Panc1 (cell line): ENCODE measurements around the gene SLC25A13. TPM values are rescaled to one million over a fixed set of nuclear protein-coding genes. Genes with fewer than 3 reads are reported as not detected.

Experiments used
- ATAC-seq: fragments of 200-7000 bp; cut with Tn5 transposase; 2 replicates; pipeline ENCODE4 v1.9.1; 2020; ENCODE audit warnings: mild to moderate bottlenecking, moderate library complexity
- BruUV-seq: library from RNA; stranded (reverse); fragments of 400-500 nt; replicated peaks from 2 replicates; lab custom pipeline; 2021; lab: Mats Ljungman, UMichigan
- CTCF ChIA-PET: fragments of 300-600 bp; sonication (Branson Sonifier 250); formaldehyde crosslinking; loops from one replicate; lab custom pipeline; 2022; ENCODE audit warnings: antibody characterized with exemption; lab: Charles Lee
- POLR2A ChIA-PET: fragments of 300-600 bp; sonication (Branson Sonifier 250); formaldehyde crosslinking; loops from one replicate; lab custom pipeline; 2022; ENCODE audit warnings: antibody characterized with exemption; lab: Charles Lee
- DNase-seq: peaks from one replicate; pipeline ENCODE4 v3.0.0-alpha.2; 2010; ENCODE audit warnings: low read depth, low spot score
- H3K27ac ChIP-seq: 2 replicates; pipeline ENCODE4 v1.5.1; 2011; ENCODE audit warnings: mild to moderate bottlenecking, low read length, inconsistent platforms
- H3K27me3 ChIP-seq: fragments of 200-500 bp; sonication (Bioruptor generic); 2 replicates; pipeline ENCODE4 v1.6.0; 2014; ENCODE audit warnings: low read length, inconsistent platforms; ENCODE audit not compliant: control insufficient read depth, insufficient read depth
- H3K36me3 ChIP-seq: fragments of 200-500 bp; sonication (Bioruptor generic); 2 replicates; pipeline ENCODE4 v1.5.1; 2014; ENCODE audit warnings: inconsistent platforms, mild to moderate bottlenecking, low read length, moderate library complexity; ENCODE audit not compliant: control insufficient read depth, insufficient read depth
- H3K4me1 ChIP-seq: 2 replicates; pipeline ENCODE4 v1.5.1; 2011; ENCODE audit warnings: inconsistent platforms, mild to moderate bottlenecking, low read length, moderate library complexity; ENCODE audit not compliant: control insufficient read depth, insufficient read depth
- H3K4me3 ChIP-seq, 2 experiments: 2 replicates each; pipeline ENCODE4 v1.5.1; 2011 to 2012; ENCODE audit warnings: low read depth in 2 of 2, low read length in 2 of 2, mild to moderate bottlenecking in 2 of 2, inconsistent platforms in 1 of 2, moderate library complexity in 1 of 2
- H3K9me3 ChIP-seq: fragments of 200-500 bp; sonication (Bioruptor generic); 2 replicates; pipeline ENCODE4 v1.5.1; 2014; ENCODE audit warnings: low read depth, mild to moderate bottlenecking, inconsistent platforms, low read length, moderate library complexity; ENCODE audit not compliant: control insufficient read depth, insufficient read depth
- CTCF ChIP-seq: fragments of 450-650 bp; IDR thresholded peaks from 2 replicates; pipeline ENCODE4 v1.5.1; 2017; ENCODE audit warnings: mild to moderate bottlenecking
- POLR2AphosphoS5 ChIP-seq: IDR thresholded peaks from 2 replicates; pipeline ENCODE4 v1.6.1; 2012; ENCODE audit warnings: mild to moderate bottlenecking, low read depth, low read length, moderate library complexity
- SIN3A ChIP-seq: IDR thresholded peaks from 2 replicates; pipeline ENCODE4 v1.6.1; 2012; ENCODE audit warnings: low read depth, mild to moderate bottlenecking, low read length, moderate library complexity, borderline replicate concordance; ENCODE audit not compliant: insufficient read depth
- TCF7L2 ChIP-seq: IDR thresholded peaks from 2 replicates; pipeline ENCODE4 v1.6.1; 2011; ENCODE audit warnings: mild to moderate bottlenecking, low read depth, low read length, inconsistent platforms
- in situ Hi-C: cut with HindIII; loops from 2 replicates; pipeline ENCODE4 v1.10.0; 2016; ENCODE audit warnings: low sequenced_read_pairs, low pct_unique_long_range_greater_than_20kb
- intact Hi-C: fragments of 100-400 bp; cut with micrococcal nuclease; formaldehyde crosslinking; loops from one replicate; pipeline ENCODE4 v1.10.0; 2022; ENCODE audit not compliant: unreplicated experiment
- total RNA-seq: library from RNA; stranded (reverse); gene quantifications from one replicate; pipeline ENCODE4 v1.2.1, GENCODE V29; 2021; ENCODE audit not compliant: unreplicated experiment
- TF ChIP-seq, protein P1 (sequence below), 2 experiments: IDR thresholded peaks; 2 replicates each; pipeline ENCODE4 v1.6.1; 2011 to 2012; ENCODE audit warnings: low read depth in 2 of 2, control low read depth in 1 of 2, low read length in 1 of 2, mild to moderate bottlenecking in 1 of 2, moderate library complexity in 1 of 2; ENCODE audit not compliant: insufficient read depth in 1 of 2

The SLC25A13 gene
- total RNA-seq, 1 experiment from 2014 or later: 69.4 TPM

DNA sequence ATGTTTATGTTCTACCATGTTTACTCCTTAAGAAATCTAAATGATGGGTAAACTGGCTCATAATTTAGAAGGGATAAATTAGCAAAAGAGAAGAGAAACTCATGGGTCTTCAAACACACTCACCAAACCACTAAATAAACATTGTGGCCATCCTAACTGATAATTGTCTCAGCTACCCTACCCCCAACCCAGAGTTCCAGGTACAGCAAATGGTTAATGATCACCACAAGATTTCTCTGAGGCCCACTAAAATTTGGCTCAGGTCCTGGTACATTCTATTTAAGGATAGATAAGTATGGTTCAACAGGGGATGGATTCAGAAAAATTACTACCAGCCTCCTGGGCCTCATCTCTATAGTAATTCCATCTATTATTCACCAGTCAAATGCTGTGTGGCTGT lies 21.4 kb downstream of the SLC25A13 start:
- no peaks in the 10 kb centered on the region for H3K27me3 ChIP-seq
- DNase-seq (no peak), ATAC-seq (no peak)
- BruUV-seq: no TSS peak
- ChIA-PET CTCF (no interaction called here), POLR2A (no interaction called here)
- TF ChIP-seq, protein P1, sequence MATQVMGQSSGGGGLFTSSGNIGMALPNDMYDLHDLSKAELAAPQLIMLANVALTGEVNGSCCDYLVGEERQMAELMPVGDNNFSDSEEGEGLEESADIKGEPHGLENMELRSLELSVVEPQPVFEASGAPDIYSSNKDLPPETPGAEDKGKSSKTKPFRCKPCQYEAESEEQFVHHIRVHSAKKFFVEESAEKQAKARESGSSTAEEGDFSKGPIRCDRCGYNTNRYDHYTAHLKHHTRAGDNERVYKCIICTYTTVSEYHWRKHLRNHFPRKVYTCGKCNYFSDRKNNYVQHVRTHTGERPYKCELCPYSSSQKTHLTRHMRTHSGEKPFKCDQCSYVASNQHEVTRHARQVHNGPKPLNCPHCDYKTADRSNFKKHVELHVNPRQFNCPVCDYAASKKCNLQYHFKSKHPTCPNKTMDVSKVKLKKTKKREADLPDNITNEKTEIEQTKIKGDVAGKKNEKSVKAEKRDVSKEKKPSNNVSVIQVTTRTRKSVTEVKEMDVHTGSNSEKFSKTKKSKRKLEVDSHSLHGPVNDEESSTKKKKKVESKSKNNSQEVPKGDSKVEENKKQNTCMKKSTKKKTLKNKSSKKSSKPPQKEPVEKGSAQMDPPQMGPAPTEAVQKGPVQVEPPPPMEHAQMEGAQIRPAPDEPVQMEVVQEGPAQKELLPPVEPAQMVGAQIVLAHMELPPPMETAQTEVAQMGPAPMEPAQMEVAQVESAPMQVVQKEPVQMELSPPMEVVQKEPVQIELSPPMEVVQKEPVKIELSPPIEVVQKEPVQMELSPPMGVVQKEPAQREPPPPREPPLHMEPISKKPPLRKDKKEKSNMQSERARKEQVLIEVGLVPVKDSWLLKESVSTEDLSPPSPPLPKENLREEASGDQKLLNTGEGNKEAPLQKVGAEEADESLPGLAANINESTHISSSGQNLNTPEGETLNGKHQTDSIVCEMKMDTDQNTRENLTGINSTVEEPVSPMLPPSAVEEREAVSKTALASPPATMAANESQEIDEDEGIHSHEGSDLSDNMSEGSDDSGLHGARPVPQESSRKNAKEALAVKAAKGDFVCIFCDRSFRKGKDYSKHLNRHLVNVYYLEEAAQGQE (IDR thresholded peaks at IDR 0.05; ENCODE audit: insufficient read depth in 1 of 2, low read depth in 2 of 2, low read length in 1 of 2): no peak
- TF ChIP-seq TCF7L2: no peak
- TF ChIP-seq SIN3A: no peak
- TF ChIP-seq CTCF: no peak
- no peak for TF ChIP-seq POLR2AphosphoS5
- in situ Hi-C loops: no loop called here
- H3K4me1 ChIP-seq: no peaks in the 10 kb centered on the region
- H3K36me3 ChIP-seq: no peaks in the 10 kb centered on the region; the same call in 1 of the 2 replicates
- H3K27ac ChIP-seq: no peak overlapping the region
- no peak overlapping the region for H3K4me3 ChIP-seq
- intact Hi-C loops: no loop called here
- peaks cover 4% of the 10 kb centered on the region; the same call in 1 of the 2 replicates for H3K9me3 ChIP-seq

DNA sequence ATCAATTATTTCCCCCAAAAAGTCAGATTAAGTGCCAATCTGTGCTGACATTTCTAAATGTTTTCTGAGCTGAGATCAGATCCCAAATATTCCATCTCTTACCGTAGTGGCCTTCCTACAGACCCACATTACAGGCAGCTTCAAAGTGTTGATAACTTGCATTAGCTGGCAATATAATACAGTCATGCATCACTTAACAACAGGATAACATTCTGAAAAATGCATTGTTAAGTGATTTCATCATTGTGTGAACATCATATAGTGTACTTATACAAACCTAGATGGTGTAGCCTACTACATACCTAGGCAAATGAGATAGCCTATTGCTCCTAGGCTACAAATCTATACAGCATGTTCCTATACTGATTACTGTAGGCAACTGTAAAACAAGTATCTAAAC lies 22.4 kb downstream of the SLC25A13 start:
- H3K9me3 ChIP-seq: peaks cover 4% of the 10 kb centered on the region; the same call in 1 of the 2 replicates
- ChIA-PET POLR2A (no interaction called here), CTCF (no interaction called here)
- in situ Hi-C loops (no loop called here), intact Hi-C loops (no loop called here)
- H3K4me3 ChIP-seq: no peak overlapping the region
- no peak overlapping the region for H3K27ac ChIP-seq
- no peak for TF ChIP-seq CTCF
- no peak for TF ChIP-seq POLR2AphosphoS5
- TF ChIP-seq SIN3A: no peak
- no peak for TF ChIP-seq TCF7L2
- TF ChIP-seq, protein P1 (IDR thresholded peaks at IDR 0.05; ENCODE audit: insufficient read depth in 1 of 2, low read depth in 2 of 2, low read length in 1 of 2): no peak
- H3K4me1 ChIP-seq: no peaks in the 10 kb centered on the region
- ATAC-seq (no peak), DNase-seq (no peak)
- no peaks in the 10 kb centered on the region for H3K27me3 ChIP-seq
- no peaks in the 10 kb centered on the region; the same call in 1 of the 2 replicates for H3K36me3 ChIP-seq
- BruUV-seq: no TSS peak
